NCI-H226 (cell line): ENCODE data around the gene ABCF2.

Source experiments
- DNase-seq: peaks from one replicate; pipeline ENCODE4 v3.0.0-alpha.2; 2015

ABCF2 gene

GRCh38 chr7:151191544-151191943, 35.5 kb downstream of the ABCF2 start:
- no peak for DNase-seq

- DNase-seq = no peak
Observed at GRCh38 chr7:151189038-151189437, 38.0 kb downstream of the ABCF2 start.

DNA sequence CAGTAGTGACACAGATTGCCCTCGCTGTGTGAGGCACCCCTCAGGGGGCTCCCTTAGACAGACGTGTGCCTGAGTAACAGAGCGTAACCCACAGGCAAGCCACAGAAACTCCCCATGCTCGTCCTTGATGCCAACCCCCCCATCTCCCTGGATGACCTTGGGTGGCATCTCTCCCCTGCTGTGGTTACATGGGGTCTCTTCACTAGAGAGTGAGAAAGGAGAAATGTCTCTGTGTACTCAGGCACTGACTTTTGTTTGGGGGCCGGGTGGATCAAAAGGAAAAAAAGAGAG, 38.8 kb downstream of the ABCF2 start:
- DNase-seq = no peak

GRCh38 chr7:151187409-151188251, 39.4 kb downstream of the ABCF2 start:
- no peak for DNase-seq

- no peak for DNase-seq
Observed at GRCh38 chr7:151186640-151187408, 40.2 kb downstream of the ABCF2 start, which contains the start of gene ASB10. ASB10 (minus strand) TSS chr7:151187250; CDS start chr7:151187130, 120 bp downstream.

DNA sequence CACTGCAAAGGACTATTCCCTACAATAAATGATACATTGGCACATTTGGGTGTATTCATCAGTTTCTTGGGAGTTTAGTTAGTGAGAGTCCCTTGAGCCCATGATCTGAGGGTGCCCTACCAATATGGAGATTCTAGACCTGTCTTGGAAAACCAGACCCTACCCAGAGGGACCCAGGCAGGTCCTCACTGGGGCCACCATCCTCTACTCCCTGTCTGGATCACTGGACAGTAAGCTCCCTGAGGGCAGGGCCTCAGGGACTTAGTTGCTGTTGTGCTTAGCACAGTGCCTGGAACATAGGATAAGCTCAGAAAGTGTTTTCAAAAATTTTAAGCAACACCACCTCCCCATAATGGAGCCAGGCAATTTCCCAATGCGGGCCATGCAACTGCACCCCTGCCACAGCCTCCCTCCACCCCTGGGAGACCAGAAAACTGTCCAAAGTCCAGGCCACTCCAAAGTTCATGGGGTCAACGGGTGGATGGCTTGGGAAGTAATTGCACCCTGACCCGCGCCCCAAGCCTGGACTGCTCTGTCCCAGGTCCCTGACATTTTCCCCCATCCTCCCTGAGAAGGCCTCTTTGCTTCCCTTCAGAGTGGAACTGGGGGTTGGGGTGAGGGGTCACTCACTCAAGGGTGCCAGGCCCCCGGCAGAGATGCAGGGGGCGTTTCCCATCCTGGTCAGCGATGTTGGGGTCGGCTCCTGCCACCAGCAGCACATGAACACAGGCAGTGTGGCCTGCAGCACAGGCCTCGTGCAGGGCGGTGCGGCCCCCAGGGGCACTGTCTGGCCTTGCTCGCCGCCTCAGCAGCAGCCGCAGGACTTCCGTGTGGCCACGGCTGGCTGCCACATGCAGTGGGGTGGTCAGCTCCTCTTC, 41.0 kb downstream of the ABCF2 start:
- no peak for DNase-seq

DNA sequence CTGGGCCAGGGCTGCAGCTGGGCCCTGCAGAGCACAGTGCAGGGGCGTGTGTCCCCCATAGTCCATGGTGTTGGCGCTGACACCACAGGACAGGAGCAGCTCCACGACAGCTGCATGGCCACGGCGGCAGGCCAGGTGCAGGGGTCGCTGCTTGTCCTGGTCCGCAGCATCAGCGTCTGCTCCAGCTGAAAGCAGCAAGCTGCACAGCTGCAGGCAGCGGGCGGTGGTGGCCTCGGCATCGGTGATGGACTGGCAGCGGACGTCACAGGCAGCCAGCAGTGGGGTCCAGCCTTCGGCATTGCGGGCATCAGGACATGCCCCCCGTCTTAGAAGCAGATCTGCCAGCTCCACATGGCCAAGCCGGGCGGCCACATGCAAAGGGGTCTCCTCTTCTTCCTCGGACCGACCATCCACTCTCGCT, 46.0 kb downstream of the ABCF2 start:
- DNase-seq = no peak

GRCh38 chr7:151179946-151180345, 47.1 kb downstream of the ABCF2 start:
- no peak for DNase-seq

DNA sequence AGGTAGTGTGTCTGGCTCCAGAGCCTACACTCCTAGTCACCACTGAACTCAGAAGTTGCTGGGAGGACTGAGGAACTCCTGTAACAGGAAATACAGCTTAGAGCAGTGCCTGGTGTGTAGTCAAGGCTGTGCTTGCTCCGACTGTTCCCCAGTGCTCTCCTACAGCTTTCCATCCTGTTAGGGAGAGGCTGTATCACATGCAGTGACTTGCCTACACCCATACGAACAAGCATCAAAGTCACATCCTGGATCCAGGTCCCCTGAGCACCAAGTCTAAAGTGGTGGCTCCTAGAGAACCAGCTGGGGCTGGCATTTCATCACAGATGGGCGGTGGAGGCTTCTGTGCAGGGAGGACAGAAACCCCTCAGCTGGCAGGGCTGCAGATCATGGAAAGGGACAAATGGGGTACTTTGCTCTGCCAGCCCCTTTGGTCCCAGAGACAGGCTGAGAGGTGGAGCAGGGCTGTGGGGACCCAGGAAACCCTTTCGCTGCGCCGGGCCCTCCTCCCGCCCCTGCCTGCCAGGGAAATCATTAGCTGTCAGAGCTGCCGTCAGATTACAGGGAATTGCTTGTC, 47.6 kb downstream of the ABCF2 start:
- no peak for DNase-seq

DNA sequence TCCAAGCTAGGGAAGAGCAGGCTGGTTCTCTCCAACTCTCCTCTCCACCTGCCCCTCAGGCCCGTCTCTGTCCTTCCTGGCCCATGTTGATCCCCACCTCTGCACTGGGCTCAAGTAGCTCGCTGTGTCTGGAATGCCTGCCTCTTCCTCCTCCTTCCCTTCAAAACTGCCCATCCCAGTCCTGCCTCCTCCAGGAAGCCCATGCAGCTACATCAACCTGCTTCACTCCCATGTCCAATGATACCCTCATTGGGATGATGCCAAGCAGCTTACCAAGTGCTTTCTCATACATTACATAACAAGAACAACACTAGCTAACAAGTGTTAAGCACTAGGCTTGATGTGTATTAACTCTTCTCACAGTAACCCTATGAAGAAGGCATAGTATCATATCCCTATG, 48.2 kb downstream of the ABCF2 start:
- DNase-seq = no peak

DNA sequence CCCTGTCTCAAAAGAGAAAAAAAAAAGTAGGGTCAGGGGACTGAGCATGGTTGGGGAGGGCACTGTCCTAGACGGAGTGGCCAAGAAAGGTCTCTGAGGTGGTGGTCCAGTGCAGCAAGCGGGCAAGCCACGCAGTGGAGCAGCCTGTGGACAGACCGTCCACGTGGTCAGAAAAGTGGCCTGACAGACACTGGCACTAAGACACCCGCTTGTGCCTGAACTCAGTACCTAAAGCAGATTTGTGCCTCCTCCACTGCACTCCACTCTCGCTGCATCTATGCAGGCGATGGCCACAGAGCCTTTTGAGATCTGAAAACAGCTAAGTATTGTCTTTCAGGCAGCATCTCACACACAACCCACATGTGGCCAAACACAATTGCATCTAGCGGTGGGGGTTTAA, 48.8 kb downstream of the ABCF2 start:
- no peak for DNase-seq

GRCh38 chr7:151177310-151177709, 49.7 kb downstream of the ABCF2 start:
- no peak for DNase-seq

- no peak for DNase-seq
Observed at GRCh38 chr7:151176401-151176800, 50.6 kb downstream of the ABCF2 start.

DNA sequence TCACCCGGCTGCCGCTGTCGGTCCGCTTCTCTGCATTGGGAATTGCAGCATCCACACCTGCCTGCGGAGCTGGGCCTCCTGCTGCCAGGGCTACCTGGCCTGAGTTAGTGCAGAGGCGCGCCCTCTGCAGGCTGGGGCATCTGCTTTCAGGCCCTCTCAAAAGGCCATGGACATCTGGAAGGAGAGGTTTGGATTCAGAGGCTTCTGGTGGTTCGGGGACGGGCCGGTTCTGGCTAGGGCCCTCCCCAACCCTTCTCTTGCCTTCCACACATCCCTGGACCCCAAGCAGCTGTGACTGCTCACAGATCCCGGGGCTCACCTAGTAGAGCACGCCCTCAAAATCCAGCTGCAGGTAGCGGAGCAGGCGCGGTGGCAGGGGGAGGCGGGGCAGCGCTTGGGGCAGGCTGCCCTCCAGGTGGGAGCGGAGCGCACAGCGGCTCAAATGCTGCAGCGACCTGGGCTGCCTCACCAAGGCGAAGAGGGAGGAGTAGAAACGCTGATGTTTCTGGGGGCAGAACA, 51.2 kb downstream of the ABCF2 start:
- DNase-seq = no peak

- no peak for DNase-seq
Observed at GRCh38 chr7:151175047-151175792, 51.8 kb downstream of the ABCF2 start.

GRCh38 chr7:151174246-151175046, 52.6 kb downstream of the ABCF2 start:
- no peak for DNase-seq

GRCh38 chr7:151173386-151174245, 53.4 kb downstream of the ABCF2 start:
- DNase-seq = no peak

DNA sequence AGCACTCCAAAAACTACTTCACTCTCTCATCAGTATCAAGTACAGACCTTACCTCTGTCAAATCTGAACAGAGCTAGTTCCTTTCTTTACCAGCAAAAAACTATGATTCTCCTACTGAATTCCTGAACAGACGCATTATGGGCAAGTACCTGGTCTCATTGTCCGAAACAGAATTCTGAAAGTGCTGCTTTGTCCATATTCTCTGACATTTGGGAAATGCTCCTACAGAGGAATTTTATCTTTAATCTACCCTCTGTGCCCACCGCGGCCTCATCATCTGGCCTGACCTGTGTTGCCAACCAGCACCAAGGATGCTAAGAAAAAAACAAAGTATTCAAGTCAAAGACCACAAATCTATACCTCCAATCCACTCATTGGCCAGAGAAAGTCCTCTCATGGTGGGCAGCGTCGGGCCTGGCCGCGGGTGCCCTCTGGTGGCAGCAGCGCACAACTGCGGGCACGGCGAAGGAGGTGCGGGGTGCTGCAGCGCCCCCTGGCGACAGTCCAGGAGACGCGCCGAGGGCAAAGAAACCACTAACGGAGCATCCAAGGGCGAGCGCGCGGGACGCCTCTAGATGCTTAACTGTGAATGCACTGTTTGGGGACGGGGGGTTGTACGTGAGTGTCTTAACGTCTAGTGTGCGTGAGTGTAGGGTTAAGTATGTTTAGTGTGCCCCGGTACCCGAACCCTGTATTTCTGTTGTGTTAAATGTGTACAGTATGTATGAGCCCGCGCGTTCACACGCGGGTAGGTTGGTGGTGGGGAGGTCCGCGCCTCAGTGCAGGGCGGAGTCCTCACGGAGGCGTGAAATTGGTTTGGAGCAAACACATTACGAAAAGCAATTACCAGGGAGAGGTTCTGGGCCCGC, 54.5 kb downstream of the ABCF2 start:
- peak; percentile 34 for DNase-seq

GRCh38 chr7:151168787-151169162, 58.2 kb downstream of the ABCF2 start:
- no peak for DNase-seq
